A549 (cell line): Measurements from ENCODE around the gene GSTT2B. TPM values are rescaled to one million over a fixed set of nuclear protein-coding genes. Genes with fewer than 3 reads are reported as not detected.
"Not testable (repeated sequence)": the region's sequence is repeated elsewhere in the genome, so short reads cannot be mapped to it uniquely, and the experiment has no call there.

ENCODE experiments used
- ATAC-seq, 2 experiments: fragments of 200-7000 bp in 1 of 2; fragments of >200 bp in 1 of 2; cut with Nextera tagmentation in 1 of 2; cut with Tn5 transposase in 1 of 2; 3 replicates each; pipeline versions ENCODE4 v1.8.0 to v1.9.1; 2018 to 2020; ENCODE audit warnings: mild to moderate bottlenecking in 1 of 2, moderate library complexity in 1 of 2
- CTCF ChIA-PET: fragments of 300-600 bp; sonication (Branson Sonifier 250); formaldehyde crosslinking; extraction: SDS; loops from one replicate; lab custom pipeline; 2021; ENCODE audit warnings: antibody characterized with exemption, inconsistent platforms; lab: Yijun Ruan, JAX
- POLR2A ChIA-PET: fragments of 350-600 bp; formaldehyde crosslinking; extraction: SDS; loops from one replicate; lab custom pipeline; 2021; ENCODE audit warnings: antibody characterized with exemption, inconsistent platforms; lab: Yijun Ruan, JAX
- DNase-seq, 2 experiments: peaks; one replicate each; pipeline versions ENCODE4 v3.0.0 to v3.0.0-alpha.2; 2011 to 2016; ENCODE audit warnings: low read depth in 1 of 2, low spot score in 1 of 2
- FAIRE-seq: peaks from 2 replicates; lab custom pipeline; 2011; peaks lifted over from hg19 to GRCh38; lab: Jason Lieb, UNC
- H3K27ac ChIP-seq, 2 experiments: fragments of >200 bp; sonication (Bioruptor Twin); formaldehyde crosslinking; 3 replicates each; pipeline ENCODE4 v1.5.1; 2016 to 2017
- H3K4me1 ChIP-seq: fragments of >200 bp; sonication (Bioruptor Twin); formaldehyde crosslinking; 3 replicates; pipeline ENCODE4 v1.6.1; 2016
- H3K4me2 ChIP-seq: fragments of >200 bp; sonication (Bioruptor Twin); formaldehyde crosslinking; 3 replicates; pipeline ENCODE4 v1.6.1; 2016
- H3K4me3 ChIP-seq: fragments of >200 bp; sonication (Bioruptor Twin); formaldehyde crosslinking; 3 replicates; pipeline ENCODE4 v1.5.1; 2016
- H3K9me3 ChIP-seq: fragments of >200 bp; sonication (Bioruptor Twin); formaldehyde crosslinking; 3 replicates; pipeline ENCODE4 v1.6.1; 2016
- BCL3 ChIP-seq: fragments of >200 bp; sonication (Bioruptor Twin); formaldehyde crosslinking; IDR thresholded peaks from 3 replicates; pipeline ENCODE4 v1.6.1; 2016
- BHLHE40 ChIP-seq: IDR thresholded peaks from 2 replicates; pipeline ENCODE4 v1.6.1; 2012; ENCODE audit warnings: low read depth, low read length, inconsistent platforms
- CBX2 ChIP-seq: fragments of 200-600 bp; sonication (generic); IDR thresholded peaks from 2 replicates; pipeline ENCODE4 v1.6.1; 2016; ENCODE audit warnings: low read depth, mild to moderate bottlenecking, borderline replicate concordance
- CEBPB ChIP-seq, 2 experiments: fragments of >200 bp in 1 of 2; sonication (Bioruptor Twin) in 1 of 2; formaldehyde crosslinking in 1 of 2; IDR thresholded peaks; 2 replicates each; pipeline ENCODE4 v1.6.1; 2012 to 2016
- CHD2 ChIP-seq: fragments of 150-350 bp; IDR thresholded peaks from 2 replicates; pipeline ENCODE4 v1.6.1; 2014; ENCODE audit warnings: low read length; ENCODE audit not compliant: partially characterized antibody
- CHD4 ChIP-seq: fragments of 200-600 bp; sonication (generic); IDR thresholded peaks from 2 replicates; pipeline ENCODE4 v1.6.1; 2016; ENCODE audit warnings: antibody characterized with exemption, mild to moderate bottlenecking, borderline replicate concordance
- EP300 ChIP-seq, 2 experiments: fragments of >200 bp; sonication (Bioruptor Twin); formaldehyde crosslinking; IDR thresholded peaks; 2 replicates in 1 of 2; 3 replicates in 1 of 2; pipeline ENCODE4 v1.6.1; 2016 to 2017
- ESRRA ChIP-seq: fragments of 150-350 bp; IDR thresholded peaks from 2 replicates; pipeline ENCODE4 v1.6.1; 2014; ENCODE audit warnings: mild to moderate bottlenecking, low read length, borderline replicate concordance
- FOSL2 ChIP-seq, 2 experiments: fragments of 450-650 bp in 1 of 2; fragments of >200 bp in 1 of 2; sonication (Bioruptor Twin) in 1 of 2; formaldehyde crosslinking; IDR thresholded peaks; 2 replicates each; pipeline versions ENCODE4 v1.5.0 to v1.6.1; 2016 to 2020; ENCODE audit warnings: mild to moderate bottlenecking in 1 of 2, moderate library complexity in 1 of 2
- HDAC2 ChIP-seq: fragments of 200-600 bp; sonication (generic); IDR thresholded peaks from 2 replicates; pipeline ENCODE4 v1.6.1; 2016
- HOXB13 ChIP-seq: fragments of 250-450 bp; sonication (Bioruptor Pico); IDR thresholded peaks from 2 replicates; pipeline ENCODE4 v1.5.0; 2020; ENCODE audit warnings: low read depth, mild to moderate bottlenecking, moderate library complexity
- HOXB5 ChIP-seq: fragments of 250-450 bp; sonication (Bioruptor Pico); IDR thresholded peaks from 2 replicates; pipeline ENCODE4 v1.5.0; 2020; ENCODE audit warnings: mild to moderate bottlenecking, moderate library complexity
- KDM5A ChIP-seq: fragments of 200-600 bp; sonication (generic); IDR thresholded peaks from 2 replicates; pipeline ENCODE4 v1.6.1; 2016; ENCODE audit warnings: antibody characterized with exemption, mild to moderate bottlenecking
- MYC ChIP-seq: IDR thresholded peaks from 2 replicates; pipeline ENCODE4 v1.6.1; 2012; ENCODE audit warnings: mild to moderate bottlenecking, inconsistent platforms, low read length, improper control_type of control experiment, borderline replicate concordance
- NFE2L2 ChIP-seq: fragments of 150-350 bp; conservative IDR thresholded peaks from 2 replicates; pipeline ENCODE4 v1.6.1; 2014; ENCODE audit warnings: low read length
- POLR2A ChIP-seq: IDR thresholded peaks from 2 replicates; pipeline ENCODE4 v1.6.1; 2012; ENCODE audit warnings: mild to moderate bottlenecking, low read length
- RAD21 ChIP-seq, 2 experiments: fragments of >200 bp in 1 of 2; sonication (Bioruptor Twin) in 1 of 2; formaldehyde crosslinking in 1 of 2; IDR thresholded peaks in 1 of 2; conservative IDR thresholded peaks in 1 of 2; 2 replicates in 1 of 2; 3 replicates in 1 of 2; pipeline ENCODE4 v1.6.1; 2012 to 2018; ENCODE audit warnings: inconsistent platforms in 1 of 2
- REST ChIP-seq: fragments of 200-600 bp; sonication (generic); IDR thresholded peaks from 2 replicates; pipeline ENCODE4 v1.6.1; 2016; ENCODE audit warnings: antibody characterized with exemption, mild to moderate bottlenecking, moderate library complexity
- RFX5 ChIP-seq: fragments of 450-650 bp; IDR thresholded peaks from 2 replicates; pipeline ENCODE4 v1.7.1; 2014; ENCODE audit warnings: antibody characterized with exemption, mild to moderate bottlenecking, moderate library complexity
- USF2 ChIP-seq: fragments of 450-650 bp; IDR thresholded peaks from 2 replicates; pipeline ENCODE4 v1.6.1; 2014; ENCODE audit warnings: antibody characterized with exemption
- WGBS: methylation state at CpG from one replicate; pipeline ENCODE4 v1.1.6; 2017; ENCODE audit errors: missing lambda C conversion rate; 5-methylcytosine and 5-hydroxymethylcytosine counted together
- polyA plus RNA-seq, 4 experiments: library from polyadenylated mRNA; depleted of rRNA in 3 of 4; stranded (reverse); fragments of >200 nt; fragmentation: RNase III in 1 of 4; extraction: RNeasy Plus Mini Kit Qiagen cat#74134 plus additional on column Dnase treatment in 1 of 4; gene quantifications; 2 replicates in 3 of 4; 3 replicates in 1 of 4; pipeline ENCODE4 v1.2.3, GENCODE V29; 2011 to 2017

GSTT2B gene
- polyA plus RNA-seq, 2 of the 4 experiments (the other 2 are of a cell fraction), result 0.30 to 0.50 TPM

- peak in 1 of 2 experiments; percentile 63; a peak in 2 of 6 replicates for ATAC-seq
Measured at GRCh38 chr22:23921586-23922201, 39.3 kb downstream of the GSTT2B start.

GRCh38 chr22:23920267-23920611, 40.8 kb downstream of the GSTT2B start:
- H3K4me3 ChIP-seq, ATAC-seq, H3K4me2 ChIP-seq, DNase-seq, H3K9me3 ChIP-seq, FAIRE-seq: not testable (repeated sequence)
- 100% methylated on average over 1 of the region's 1 CpG for WGBS
- Histone ChIP-seq H3K4me1 (peaks cover 20% of the 10 kb centered on the region; the same call in 2 of the 3 replicates), H3K27ac (0 out of 6 replicates have a peak overlapping the region, but pooled peaks of 1 of the 2 experiments have one; percentile 20)
- ChIA-PET CTCF (interaction anchor here (1.3 to 1.8 kb wide), 4 partner anchors 10 to 36 kb away, joined by 3 to 11 read pairs (median 4); partner anchors contain the start of gene MIF), POLR2A (interaction anchor here (1.8 kb wide), 1 partner anchor 26 kb away, joined by 10 read pairs; the partner anchor contains the start of gene MIF)

More at GRCh38 chr22:23921586-23922201, 39.3 kb downstream of the GSTT2B start:
- TF ChIP-seq CEBPB (IDR thresholded peaks at IDR 0.05), result peak; percentile 42 to 87; a peak in 3 of 4 replicates
- H3K27ac ChIP-seq; H3K4me3 ChIP-seq; FAIRE-seq; H3K4me2 ChIP-seq; POLR2A ChIA-PET; TF ChIP-seq FOSL2 (IDR thresholded peaks at IDR 0.05): not testable (repeated sequence)
- TF ChIP-seq FOSL2 (CRISPR knock-in tag; IDR thresholded peaks at IDR 0.05), result peak; percentile 53; the same call in 1 of the 2 replicates
- Histone ChIP-seq H3K9me3 (peaks cover 13% of the 10 kb centered on the region; the same call in 2 of the 3 replicates), H3K4me1 (peaks cover 20% of the 10 kb centered on the region; the same call in 2 of the 3 replicates)
- CTCF ChIA-PET, result interaction anchor here (0.7 to 1.0 kb wide), 3 partner anchors 8 to 72 kb away, joined by 3 to 4 read pairs (median 3); no protein-coding TSS in a partner anchor
- WGBS, result 64% methylated on average over 13 of the region's 13 CpGs
- peak in 1 of 2 experiments; percentile 49 for DNase-seq

- Histone ChIP-seq H3K4me3 (no peak overlapping the region), H3K4me2 (no peak overlapping the region), H3K27ac (no peak overlapping the region), H3K4me1 (peaks cover 8% of the 10 kb centered on the region; the same call in 1 of the 3 replicates), H3K9me3 (no peaks in the 10 kb centered on the region)
- FAIRE-seq (no peak), ATAC-seq (no peak), DNase-seq (no peak)
- ChIA-PET POLR2A (no interaction called here), CTCF (interaction anchor here (1.0 kb wide), 1 partner anchor 21 kb away, joined by 3 read pairs; the partner anchor contains the start of gene MIF)
- TF ChIP-seq POLR2A (no peak), ESRRA (no peak)
- WGBS, result 86% methylated on average over 3 of the region's 3 CpGs
Measured at GRCh38 chr22:23915290-23915689, 45.7 kb downstream of the GSTT2B start.

GRCh38 chr22:23913661-23914353, 47.2 kb downstream of the GSTT2B start:
- no peaks in the 10 kb centered on the region for H3K9me3 ChIP-seq
- WGBS, result 60% methylated on average over 23 of the region's 44 CpGs
- ChIA-PET POLR2A (no interaction called here), CTCF (interaction anchor here (0.9 to 1.5 kb wide), 3 partner anchors 9 to 64 kb away, joined by 3 to 4 read pairs (median 4); no protein-coding TSS in a partner anchor)
- no peak overlapping the region for H3K4me3 ChIP-seq
- H3K27ac ChIP-seq, result no peak overlapping the region
- ATAC-seq (no peak), FAIRE-seq (no peak), DNase-seq (no peak)
- no peaks in the 10 kb centered on the region for H3K4me1 ChIP-seq
- H3K4me2 ChIP-seq, result no peak overlapping the region
- no peak for TF ChIP-seq HDAC2
- TF ChIP-seq CHD2, result no peak
- no peak for TF ChIP-seq KDM5A
- no peak for TF ChIP-seq HOXB13 (CRISPR knock-in tag)
- TF ChIP-seq CHD4, result no peak
- TF ChIP-seq REST, result no peak
- TF ChIP-seq RAD21 (conservative IDR thresholded peaks at IDR 0.05 in 1 of 2, IDR thresholded peaks at IDR 0.05 in 1 of 2), result no peak
- TF ChIP-seq NFE2L2, result no peak
- no peak for TF ChIP-seq BCL3
- TF ChIP-seq BHLHE40, result no peak
- TF ChIP-seq HOXB5 (CRISPR knock-in tag), result no peak
- TF ChIP-seq ESRRA, result no peak
- TF ChIP-seq RFX5, result no peak
- TF ChIP-seq EP300 (IDR thresholded peaks at IDR 0.05), result no peak
- no peak for TF ChIP-seq MYC
- TF ChIP-seq CBX2, result no peak
- TF ChIP-seq USF2, result no peak
